Measurements from ENCODE around the gene STARD3. TPM values are rescaled to one million over a fixed set of nuclear protein-coding genes. Genes with fewer than 3 reads are reported as not detected.

The STARD3 gene
- total RNA-seq, 4 donors from 2014 or later: 27.5 to 47.3 (median 38.6) TPM

GRCh38 chr17:39627047-39627711 lies 9.8 kb upstream of the STARD3 start:
- intact Hi-C loops (cut with DNase I): no loop called here

GRCh38 chr17:39627712-39628516 lies 9.0 kb upstream of the STARD3 start:
- Histone ChIP-seq H3K27ac (replicated peaks in 1 of 4) (peak overlapping the region in 2 of 4 donors; percentile 1 to 50), H3K27me3 (peaks cover 0 to 92% (median 27%) of the 10 kb centered on the region in 4 donors), H3K4me3 (peak overlapping the region; percentile 27 to 56 (median 41)), H3K36me3 (no peaks in the 10 kb centered on the region), H3K9me3 (no peaks in the 10 kb centered on the region), H3K4me1 (peaks cover 11 to 26% (median 21%) of the 10 kb centered on the region in 4 donors)
- TF ChIP-seq POLR2AphosphoS5 (IDR thresholded peaks at IDR 0.05) (no peak), EP300 (IDR thresholded peaks at IDR 0.05) (no peak), POLR2A (IDR thresholded peaks at IDR 0.05; ENCODE audit: low read depth) (no peak)
- TF ChIP-seq, protein P1, sequence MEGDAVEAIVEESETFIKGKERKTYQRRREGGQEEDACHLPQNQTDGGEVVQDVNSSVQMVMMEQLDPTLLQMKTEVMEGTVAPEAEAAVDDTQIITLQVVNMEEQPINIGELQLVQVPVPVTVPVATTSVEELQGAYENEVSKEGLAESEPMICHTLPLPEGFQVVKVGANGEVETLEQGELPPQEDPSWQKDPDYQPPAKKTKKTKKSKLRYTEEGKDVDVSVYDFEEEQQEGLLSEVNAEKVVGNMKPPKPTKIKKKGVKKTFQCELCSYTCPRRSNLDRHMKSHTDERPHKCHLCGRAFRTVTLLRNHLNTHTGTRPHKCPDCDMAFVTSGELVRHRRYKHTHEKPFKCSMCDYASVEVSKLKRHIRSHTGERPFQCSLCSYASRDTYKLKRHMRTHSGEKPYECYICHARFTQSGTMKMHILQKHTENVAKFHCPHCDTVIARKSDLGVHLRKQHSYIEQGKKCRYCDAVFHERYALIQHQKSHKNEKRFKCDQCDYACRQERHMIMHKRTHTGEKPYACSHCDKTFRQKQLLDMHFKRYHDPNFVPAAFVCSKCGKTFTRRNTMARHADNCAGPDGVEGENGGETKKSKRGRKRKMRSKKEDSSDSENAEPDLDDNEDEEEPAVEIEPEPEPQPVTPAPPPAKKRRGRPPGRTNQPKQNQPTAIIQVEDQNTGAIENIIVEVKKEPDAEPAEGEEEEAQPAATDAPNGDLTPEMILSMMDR (IDR thresholded peaks at IDR 0.05): no peak
- WGBS: 61% methylated on average over 11 of the region's 16 CpGs
- intact Hi-C loops (cut with DNase I): no loop called here
- DNase-seq (ENCODE audit: extremely low spot score): no peak

More at GRCh38 chr17:39627047-39627711, 9.8 kb upstream of the STARD3 start:
- Histone ChIP-seq H3K4me3 (peak overlapping the region; percentile 27 to 56 (median 41)), H3K27me3 (peaks cover 0 to 86% (median 27%) of the 10 kb centered on the region in 4 donors), H3K9me3 (no peaks in the 10 kb centered on the region), H3K27ac (replicated peaks in 1 of 4) (peak overlapping the region in 3 of 4 donors; percentile 1 to 50 (median 26)), H3K4me1 (peaks cover 11 to 30% (median 24%) of the 10 kb centered on the region in 4 donors), H3K36me3 (no peaks in the 10 kb centered on the region)
- no peak for DNase-seq (ENCODE audit: extremely low spot score)
- 6% methylated on average over 28 of the region's 72 CpGs for WGBS
- TF ChIP-seq POLR2AphosphoS5 (IDR thresholded peaks at IDR 0.05): no peak
- no peak for TF ChIP-seq POLR2A (IDR thresholded peaks at IDR 0.05; ENCODE audit: low read depth)
- no peak for TF ChIP-seq EP300 (IDR thresholded peaks at IDR 0.05)
- TF ChIP-seq, protein P1 (IDR thresholded peaks at IDR 0.05): no peak

- peaks cover 11 to 20% (median 15%) of the 10 kb centered on the region in 4 donors for H3K4me1 ChIP-seq
- no peak overlapping the region for H3K27ac ChIP-seq (replicated peaks in 1 of 4)
- TF ChIP-seq EP300 (IDR thresholded peaks at IDR 0.05) (no peak), POLR2AphosphoS5 (IDR thresholded peaks at IDR 0.05) (no peak), POLR2A (IDR thresholded peaks at IDR 0.05; ENCODE audit: low read depth) (no peak)
- TF ChIP-seq, protein P1 (IDR thresholded peaks at IDR 0.05): no peak
- H3K9me3 ChIP-seq: no peaks in the 10 kb centered on the region
- H3K36me3 ChIP-seq: no peaks in the 10 kb centered on the region
- intact Hi-C loops (cut with DNase I): no loop called here
- peaks cover 0 to 89% (median 27%) of the 10 kb centered on the region in 4 donors for H3K27me3 ChIP-seq
- no peak for DNase-seq (ENCODE audit: extremely low spot score)
- 68% methylated on average over 8 of the region's 10 CpGs for WGBS
- H3K4me3 ChIP-seq: no peak overlapping the region
Measured at GRCh38 chr17:39628655-39629493, 8.1 kb upstream of the STARD3 start.

DNA sequence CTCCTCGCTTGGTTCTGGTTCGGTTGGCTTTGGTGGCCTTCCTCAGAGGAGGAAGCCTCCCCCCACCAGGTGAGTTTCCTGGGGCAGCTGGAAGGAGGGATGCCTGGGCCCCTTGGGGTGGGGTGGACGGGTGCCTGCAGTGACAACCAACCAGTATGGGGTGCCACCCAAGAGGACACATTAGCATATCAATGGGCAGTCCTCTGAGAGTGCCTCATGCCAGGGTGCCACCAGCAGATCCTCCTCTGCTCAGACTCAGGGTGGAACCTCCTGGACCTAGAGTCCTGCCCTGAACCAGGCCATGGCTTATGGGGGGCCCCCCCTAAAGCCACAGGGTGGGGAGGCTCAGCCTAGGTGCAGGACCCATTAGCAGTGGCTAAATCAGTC lies 7.5 kb upstream of the STARD3 start:
- Histone ChIP-seq H3K4me1 (peaks cover 14 to 25% (median 19%) of the 10 kb centered on the region in 4 donors), H3K27me3 (peaks cover 0 to 83% (median 27%) of the 10 kb centered on the region in 4 donors), H3K4me3 (no peak overlapping the region), H3K27ac (replicated peaks in 1 of 4) (no peak overlapping the region), H3K9me3 (no peaks in the 10 kb centered on the region), H3K36me3 (no peaks in the 10 kb centered on the region)
- TF ChIP-seq, protein P1 (IDR thresholded peaks at IDR 0.05): no peak
- TF ChIP-seq POLR2A (IDR thresholded peaks at IDR 0.05; ENCODE audit: low read depth) (no peak), POLR2AphosphoS5 (IDR thresholded peaks at IDR 0.05) (no peak), EP300 (IDR thresholded peaks at IDR 0.05) (no peak)
- no peak for DNase-seq (ENCODE audit: extremely low spot score)
- intact Hi-C loops (cut with DNase I): no loop called here
- WGBS: 53% methylated on average over 2 of the region's 3 CpGs

Data from esophagus muscularis mucosa (tissue), 4 donors.